Kidney (tissue), 14 donors: ENCODE data around the gene DARS1. TPM values are rescaled to one million over a fixed set of nuclear protein-coding genes. Genes with fewer than 3 reads are reported as not detected.

Experiments
- DNase-seq, 5 donors: peaks; one replicate each; pipeline ENCODE4 v3.0.0-alpha.2; 2013 to 2020
- FAIRE-seq: peaks from 2 replicates; lab custom pipeline; 2012; peaks lifted over from hg19 to GRCh38; lab: Jason Lieb, UNC
- H3K27ac ChIP-seq, 2 donors: one replicate each; pipeline ENCODE4 v1.7.0; 2013; ENCODE audit warnings: low read depth in 2 of 2, low read length in 2 of 2, inconsistent platforms in 1 of 2
- H3K27me3 ChIP-seq: one replicate; pipeline ENCODE4 v1.7.1; 2013; ENCODE audit warnings: low read length, inconsistent platforms; ENCODE audit not compliant: control insufficient read depth, insufficient read depth
- H3K36me3 ChIP-seq, 3 donors: one replicate each; pipeline versions ENCODE4 v1.7.0 to v1.7.1; 2013; ENCODE audit warnings: low read length in 3 of 3, control low read depth in 1 of 3, inconsistent platforms in 1 of 3; ENCODE audit not compliant: insufficient read depth in 3 of 3, control insufficient read depth in 2 of 3
- H3K4me1 ChIP-seq, 3 donors: one replicate each; pipeline versions ENCODE4 v1.7.0 to v1.7.1; 2013; ENCODE audit warnings: low read length in 3 of 3, inconsistent platforms in 1 of 3, low read depth in 1 of 3; ENCODE audit not compliant: control insufficient read depth in 2 of 3, insufficient read depth in 2 of 3
- H3K4me3 ChIP-seq, 3 donors: one replicate each; pipeline versions ENCODE4 v1.7.0 to v1.8.1; 2013; ENCODE audit warnings: low read length in 3 of 3, control low read depth in 1 of 3, inconsistent platforms in 1 of 3
- H3K9ac ChIP-seq, 3 donors: one replicate each; pipeline versions ENCODE4 v1.7.0 to v1.7.1; 2013; ENCODE audit warnings: low read length in 3 of 3, control low read depth in 1 of 3, inconsistent platforms in 1 of 3
- H3K9me3 ChIP-seq, 3 donors: one replicate each; pipeline versions ENCODE4 v1.7.0 to v1.7.1; 2013; ENCODE audit warnings: low read length in 3 of 3, control low read depth in 1 of 3, inconsistent platforms in 1 of 3; ENCODE audit not compliant: control insufficient read depth in 2 of 3, insufficient read depth in 1 of 3
- CTCF ChIP-seq: IDR thresholded peaks from 3 replicates; pipeline ENCODE4 v1.5.1; 2012; ENCODE audit warnings: mild to moderate bottlenecking, moderate library complexity, borderline replicate concordance; ENCODE audit not compliant: insufficient read depth; ENCODE audit errors: extremely low read depth
- intact Hi-C: fragments of 100-400 bp; cut with DNase I; formaldehyde crosslinking; loops from one replicate; pipeline ENCODE4 v1.11.1; 2022
- polyA plus RNA-seq: library from polyadenylated mRNA; stranded (reverse); fragments of 350-450 nt; fragmentation: Illumina TruSeq; extraction: RNeasy Lipid Tissue Mini Kit (QIAGEN cat#74804); gene quantifications from one replicate; pipeline ENCODE4 v1.2.3, GENCODE V29; 2014; ENCODE audit warnings: low read depth, low replicate concordance; ENCODE audit not compliant: insufficient read depth
- total RNA-seq: library from RNA; stranded (reverse); fragmentation: NEBNext Ultra II Directional; extraction: Animal tissue kit (Norgen Biotek cat#: 25700); gene quantifications from one replicate; pipeline ENCODE4 v1.2.1, GENCODE V29; 2021
- donor health status: control.
- donor health status: control.
- donor health status: control.
- donor health status: control.
- donor health status: control.
- donor health status: DM: yes; HTN: yes; CAD: no.
- donor health status: Normal renal cell carcinoma (clear cell type).

The DARS1 gene
- total and polyA plus RNA-seq, 2 donors from 2014 or later, result 39.5 to 77.4 TPM

DNA sequence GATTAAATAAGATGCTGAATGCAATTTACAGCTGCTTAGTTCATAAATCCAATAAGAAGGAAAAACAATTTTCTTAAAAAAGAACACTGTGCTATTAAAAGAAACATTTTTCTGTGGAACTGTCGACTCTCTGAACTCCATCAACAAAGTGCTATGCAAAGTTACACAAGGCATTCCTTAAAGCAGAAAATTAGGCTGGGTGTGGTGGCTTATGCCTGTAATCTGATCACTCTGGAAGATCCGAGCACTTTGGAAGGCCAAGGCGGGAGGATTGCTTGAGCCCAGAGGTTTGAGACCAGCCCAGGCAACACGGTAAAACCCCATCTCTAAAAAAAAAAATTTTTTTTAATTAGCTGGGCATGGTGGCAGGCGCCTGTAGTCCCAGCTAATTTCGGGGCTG is 122.2 kb downstream of the DARS1 start:
- Histone ChIP-seq H3K36me3 (peaks cover 6 to 12% (median 7%) of the 10 kb centered on the region in 3 donors), H3K4me3 (no peak overlapping the region), H3K27ac (no peak overlapping the region), H3K9ac (no peak overlapping the region), H3K9me3 (no peaks in the 10 kb centered on the region), H3K27me3 (no peaks in the 10 kb centered on the region), H3K4me1 (no peaks in the 10 kb centered on the region)
- intact Hi-C loops, result no loop called here
- no peak for FAIRE-seq
- no peak for TF ChIP-seq CTCF
- DNase-seq, result no peak

DNA sequence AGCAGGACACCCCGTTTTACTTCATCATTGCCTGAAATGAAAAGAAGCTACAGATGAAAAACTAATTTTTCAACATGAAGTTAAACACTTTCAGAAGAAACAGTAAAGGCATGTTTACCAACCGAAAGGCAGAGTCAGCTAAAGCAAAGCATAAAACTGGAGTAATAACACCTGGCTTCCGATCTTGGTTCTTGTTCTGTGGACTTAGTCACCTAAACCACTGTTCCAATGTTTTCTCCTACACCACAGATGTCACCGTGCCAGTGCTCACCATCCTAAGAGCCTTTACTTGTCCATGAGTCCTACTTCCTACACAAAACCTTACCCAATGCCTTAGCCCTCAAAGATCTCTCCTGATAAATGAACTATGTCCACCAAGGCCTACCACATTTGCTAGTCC is 122.7 kb downstream of the DARS1 start:
- Histone ChIP-seq H3K4me3 (no peak overlapping the region), H3K9me3 (no peaks in the 10 kb centered on the region), H3K27me3 (no peaks in the 10 kb centered on the region), H3K36me3 (peaks cover 6 to 12% (median 9%) of the 10 kb centered on the region in 3 donors), H3K9ac (no peak overlapping the region), H3K4me1 (no peaks in the 10 kb centered on the region), H3K27ac (no peak overlapping the region)
- no peak for TF ChIP-seq CTCF
- FAIRE-seq (no peak), DNase-seq (no peak)
- intact Hi-C loops, result no loop called here

Other genes with a start within 250 kb of the DARS1 start
- 96.8 TPM for gene UBXN4, start 243.8 kb downstream of the DARS1 start, total RNA-seq
- gene UBXN4, start 243.8 kb downstream of the DARS1 start, polyA plus RNA-seq, result 33.0 TPM
- gene LCT, start 148.4 kb downstream of the DARS1 start, total RNA-seq, result not detected
- gene LCT, start 148.4 kb downstream of the DARS1 start, polyA plus RNA-seq, result 0.19 TPM
- gene MCM6, start 109.2 kb downstream of the DARS1 start, total RNA-seq, result 11.9 TPM
- 10.1 TPM for gene MCM6, start 109.2 kb downstream of the DARS1 start, polyA plus RNA-seq
- 51.9 TPM for gene CXCR4, start 132.5 kb upstream of the DARS1 start, total RNA-seq
- gene CXCR4, start 132.5 kb upstream of the DARS1 start, polyA plus RNA-seq, result 9.5 TPM